Small intestine (tissue), 7 donors: Measurements from ENCODE around the gene PRSS38. TPM values are rescaled to one million over a fixed set of nuclear protein-coding genes. Genes with fewer than 3 reads are reported as not detected.
"Not testable (repeated sequence)": the region's sequence is repeated elsewhere in the genome, so short reads cannot be mapped to it uniquely, and the experiment has no call there.

Experiments used
- DNase-seq, 2 donors: peaks; one replicate each; pipeline versions ENCODE4 v3.0.0 to v3.0.0-alpha.2; 2013
- FAIRE-seq: peaks from 2 replicates; lab custom pipeline; 2012; peaks lifted over from hg19 to GRCh38; lab: Jason Lieb, UNC
- H3K27ac ChIP-seq, 3 donors: one replicate each; pipeline ENCODE4 v1.5.1; 2013; ENCODE audit warnings: low read length in 2 of 3, mild to moderate bottlenecking in 2 of 3, control low read depth in 1 of 3, inconsistent platforms in 1 of 3, low read depth in 1 of 3, moderate library complexity in 1 of 3
- H3K27me3 ChIP-seq, 3 donors: one replicate each; pipeline ENCODE4 v1.6.1; 2013; ENCODE audit warnings: low read length in 3 of 3, inconsistent platforms in 1 of 3; ENCODE audit not compliant: control insufficient read depth in 3 of 3, insufficient read depth in 3 of 3
- H3K36me3 ChIP-seq, 3 donors: one replicate each; pipeline ENCODE4 v1.6.1; 2013; ENCODE audit warnings: low read length in 3 of 3, inconsistent platforms in 1 of 3, low read depth in 1 of 3, mild to moderate bottlenecking in 1 of 3, moderate library complexity in 1 of 3; ENCODE audit not compliant: control insufficient read depth in 3 of 3, insufficient read depth in 2 of 3
- H3K4me1 ChIP-seq, 3 donors: one replicate each; pipeline ENCODE4 v1.6.1; 2013; ENCODE audit warnings: low read length in 2 of 3, inconsistent platforms in 1 of 3, low read depth in 1 of 3, mild to moderate bottlenecking in 1 of 3, moderate library complexity in 1 of 3; ENCODE audit not compliant: control insufficient read depth in 3 of 3, insufficient read depth in 2 of 3
- H3K4me3 ChIP-seq, 3 donors: one replicate each; pipeline ENCODE4 v1.5.1; 2013; ENCODE audit warnings: low read length in 3 of 3, control low read depth in 1 of 3, inconsistent platforms in 1 of 3, low read depth in 1 of 3, mild to moderate bottlenecking in 1 of 3, moderate library complexity in 1 of 3
- H3K9me3 ChIP-seq, 2 donors: one replicate each; pipeline ENCODE4 v1.6.1; 2013; ENCODE audit warnings: low read depth in 1 of 2, low read length in 1 of 2; ENCODE audit not compliant: control insufficient read depth in 2 of 2, insufficient read depth in 1 of 2
- WGBS, 3 donors: extraction: QIAGEN DNeasy Blood & Tissue Kit; methylation state at CpG; one replicate each; pipeline ENCODE4 v1.1.7; 2013; 5-methylcytosine and 5-hydroxymethylcytosine counted together
- polyA plus RNA-seq, 4 donors: library from polyadenylated mRNA; stranded (reverse) in 3 of 4; unstranded in 1 of 4; fragments of 200-250 nt in 3 of 4; fragments of 120-200 nt in 1 of 4; gene quantifications; one replicate each; pipeline versions ENCODE4 v1.2.1 to v1.2.3, GENCODE V29; 2013
- donor health status: healthy with polysubstance abuse.
- donor health status: control.
- donor health status: control.
- donor health status: Bipolar disorder and iron deficiency.
- donor health status: healthy.

The PRSS38 gene
- polyA plus RNA-seq, 4 donors, result not detected

GRCh38 chr1:227838181-227838580, 22.7 kb downstream of the PRSS38 start:
- FAIRE-seq, result no peak
- Histone ChIP-seq H3K36me3 (no peaks in the 10 kb centered on the region), H3K9me3 (no peaks in the 10 kb centered on the region), H3K27me3 (no peaks in the 10 kb centered on the region), H3K4me3 (no peak overlapping the region), H3K4me1 (no peaks in the 10 kb centered on the region), H3K27ac (no peak overlapping the region)
- no peak for DNase-seq
- WGBS, 3 donors, result 87 to 91% (median 87%) methylated on average over 7 of the region's 7 CpGs

GRCh38 chr1:227841096-227841495, 25.6 kb downstream of the PRSS38 start:
- no peak overlapping the region for H3K27ac ChIP-seq
- no peak for FAIRE-seq

DNA sequence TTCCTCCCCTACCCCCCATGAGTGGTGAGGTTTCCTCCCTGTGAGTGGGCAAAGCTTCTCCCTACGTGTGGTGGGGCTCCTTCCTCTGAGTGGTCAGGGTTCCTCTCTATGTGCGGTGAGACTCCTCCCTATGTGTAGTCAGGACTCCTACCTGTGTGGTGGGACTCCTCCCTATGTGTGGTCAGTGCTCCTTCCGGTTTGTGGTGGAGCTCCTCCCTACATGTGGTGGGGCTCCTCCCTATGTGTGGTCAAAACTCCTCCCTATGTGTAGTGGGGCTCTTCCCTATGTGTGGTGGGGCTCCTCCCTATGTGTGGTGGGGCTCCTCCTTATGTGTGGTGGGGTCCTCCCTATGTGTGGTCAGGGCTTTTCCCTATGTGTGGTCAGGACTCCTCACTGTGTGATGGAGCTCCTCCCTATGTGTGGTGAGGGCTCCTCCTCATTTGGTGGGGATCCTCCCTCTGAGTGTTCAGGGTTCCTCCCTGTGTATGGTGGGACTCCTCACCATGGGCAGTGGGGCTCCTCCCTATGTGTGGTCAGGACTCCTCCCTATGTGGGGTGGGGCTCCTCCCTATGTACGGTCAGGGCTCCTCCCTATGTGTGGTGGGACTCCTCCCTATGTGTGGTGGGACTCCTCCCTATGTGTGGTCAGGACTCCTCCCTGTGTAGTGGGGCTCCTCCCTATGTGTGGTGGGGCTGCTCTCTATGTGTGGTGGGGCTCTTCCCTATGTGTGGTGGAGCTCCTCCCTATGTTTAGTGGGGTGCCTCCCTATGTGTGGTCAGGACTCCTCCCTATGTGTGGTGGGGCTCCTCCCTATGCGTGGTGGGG, 29.1 kb downstream of the PRSS38 start:
- H3K4me3 ChIP-seq, result no peak overlapping the region
- DNase-seq (no peak), FAIRE-seq (no peak)
- H3K9me3 ChIP-seq, result peaks cover 0 to 13% of the 10 kb centered on the region in 2 donors
- WGBS, 3 donors, result 78 to 87% (median 83%) methylated on average over 5 of the region's 5 CpGs
- no peaks in the 10 kb centered on the region for H3K36me3 ChIP-seq
- H3K4me1 ChIP-seq, result no peaks in the 10 kb centered on the region
- no peak overlapping the region for H3K27ac ChIP-seq
- peaks cover 0 to 3% (median 0%) of the 10 kb centered on the region in 3 donors for H3K27me3 ChIP-seq

More at GRCh38 chr1:227841096-227841495, 25.6 kb downstream of the PRSS38 start:
- Histone ChIP-seq H3K9me3 (peaks cover 0 to 9% of the 10 kb centered on the region in 2 donors), H3K4me3 (no peak overlapping the region), H3K4me1 (no peaks in the 10 kb centered on the region), H3K27me3 (no peaks in the 10 kb centered on the region), H3K36me3 (no peaks in the 10 kb centered on the region)
- WGBS, 3 donors, result 77 to 84% (median 81%) methylated on average over 9 of the region's 9 CpGs
- DNase-seq, result no peak

DNA sequence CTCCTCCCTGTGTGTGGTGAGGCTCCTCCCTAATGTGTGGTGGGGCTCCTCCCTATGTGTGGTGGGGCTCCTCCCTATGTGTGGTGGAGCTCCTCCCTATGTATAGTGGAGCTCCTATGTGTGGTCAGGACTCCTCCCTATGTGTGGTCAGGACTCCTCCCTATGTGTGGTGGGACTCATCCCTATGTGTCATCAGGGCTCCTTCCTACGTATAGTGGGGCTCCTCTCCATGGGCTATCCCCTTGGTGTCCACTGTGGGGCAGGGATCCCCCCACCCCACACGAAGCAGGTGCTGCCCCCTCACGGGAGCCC, 29.6 kb downstream of the PRSS38 start:
- 76 to 84% (median 83%) methylated on average over 3 of the region's 3 CpGs for WGBS, 3 donors

DNA sequence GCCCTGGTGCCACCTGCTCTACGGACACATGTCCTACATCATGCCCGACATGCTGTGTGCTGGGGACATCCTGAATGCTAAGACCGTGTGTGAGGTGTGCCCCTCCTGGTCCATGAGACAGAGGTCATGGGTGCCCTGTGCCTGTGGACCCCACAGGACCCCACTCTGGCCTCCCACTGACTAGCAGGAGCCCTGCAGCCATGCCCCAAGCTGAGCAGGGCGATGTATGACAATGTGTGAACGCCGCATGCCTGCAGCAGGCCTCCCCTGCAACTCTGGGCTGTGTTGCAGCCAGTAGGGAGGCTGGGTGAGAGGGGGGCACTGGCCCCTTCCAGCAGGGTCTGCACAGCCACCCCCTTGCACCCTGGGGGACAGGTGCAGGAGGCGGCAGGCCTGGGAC, 30.0 kb downstream of the PRSS38 start:
- DNase-seq (no peak), FAIRE-seq (no peak)
- WGBS, 3 donors, result 88 to 95% (median 90%) methylated on average over 7 of the region's 7 CpGs
- Histone ChIP-seq H3K4me3 (no peak overlapping the region), H3K27ac (no peak overlapping the region), H3K27me3 (peaks cover 0 to 3% (median 0%) of the 10 kb centered on the region in 3 donors), H3K4me1 (no peaks in the 10 kb centered on the region), H3K36me3 (no peaks in the 10 kb centered on the region), H3K9me3 (peaks cover 0 to 13% of the 10 kb centered on the region in 2 donors)

More for the DNA sequence above, 29.6 kb downstream of the PRSS38 start:
- no peak for DNase-seq
- Histone ChIP-seq H3K27me3 (peaks cover 0 to 3% (median 0%) of the 10 kb centered on the region in 3 donors), H3K36me3 (no peaks in the 10 kb centered on the region), H3K27ac (no peak overlapping the region), H3K4me1 (no peaks in the 10 kb centered on the region), H3K4me3 (no peak overlapping the region), H3K9me3 (peaks cover 0 to 13% of the 10 kb centered on the region in 2 donors)
- FAIRE-seq, result no peak

DNA sequence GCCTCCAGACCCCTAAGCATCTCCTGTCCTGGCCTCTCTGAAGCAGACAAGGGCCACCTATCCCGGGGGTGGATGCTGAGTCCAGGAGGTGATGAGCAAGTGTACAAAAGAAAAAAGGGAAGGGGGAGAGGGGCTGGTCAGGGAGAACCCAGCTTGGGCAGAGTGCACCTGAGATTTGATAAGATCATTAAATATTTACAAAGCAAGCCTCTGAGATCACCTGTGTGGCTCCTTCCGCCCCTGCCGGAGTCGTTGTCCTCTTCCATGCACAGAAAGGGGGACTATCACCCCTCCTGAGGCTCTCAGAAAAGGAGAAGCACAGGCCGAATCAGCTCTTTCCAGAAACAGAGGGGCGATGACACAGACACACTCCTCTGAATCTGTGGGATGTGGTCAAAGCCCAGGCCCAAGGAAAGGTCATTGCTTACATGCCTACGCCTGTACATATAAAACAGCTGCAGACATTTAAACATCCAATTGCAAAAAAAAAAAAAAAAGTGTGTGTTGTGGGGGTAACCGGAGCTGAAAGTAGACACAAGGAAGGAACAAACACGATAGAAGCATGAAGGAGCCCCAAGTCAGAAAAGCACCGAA, 30.9 kb downstream of the PRSS38 start:
- Histone ChIP-seq H3K36me3 (no peaks in the 10 kb centered on the region), H3K4me1 (no peaks in the 10 kb centered on the region), H3K27ac (no peak overlapping the region), H3K4me3 (no peak overlapping the region), H3K9me3 (peaks cover 0 to 13% of the 10 kb centered on the region in 2 donors), H3K27me3 (peaks cover 0 to 3% (median 0%) of the 10 kb centered on the region in 3 donors)
- FAIRE-seq (no peak), DNase-seq (no peak)
- 45 to 58% (median 52%) methylated on average over 10 of the region's 10 CpGs for WGBS, 3 donors

GRCh38 chr1:227847046-227847445, 31.6 kb downstream of the PRSS38 start:
- FAIRE-seq, H3K27ac ChIP-seq, H3K36me3 ChIP-seq, H3K4me3 ChIP-seq, H3K27me3 ChIP-seq, DNase-seq, H3K4me1 ChIP-seq: not testable (repeated sequence)
- peaks cover 0 to 13% of the 10 kb centered on the region in 2 donors for H3K9me3 ChIP-seq
- WGBS, 3 donors, result 83 to 90% (median 89%) methylated on average over 4 of the region's 4 CpGs

- FAIRE-seq (no peak), DNase-seq (no peak)
- Histone ChIP-seq H3K4me1 (no peaks in the 10 kb centered on the region), H3K9me3 (peaks cover 0 to 13% of the 10 kb centered on the region in 2 donors), H3K27ac (no peak overlapping the region), H3K36me3 (no peaks in the 10 kb centered on the region), H3K4me3 (no peak overlapping the region), H3K27me3 (peaks cover 0 to 6% (median 0%) of the 10 kb centered on the region in 3 donors)
- 62 to 79% (median 72%) methylated on average over 3 of the region's 3 CpGs for WGBS, 3 donors
These were observed 33.0 kb downstream of the PRSS38 start for GRCh38 chr1:227848430-227848932.
